Endodermal cell (in vitro differentiated cells): Measurements from ENCODE around the gene ZNF727. TPM values are rescaled to one million over a fixed set of nuclear protein-coding genes. Genes with fewer than 3 reads are reported as not detected.
A peak's percentile ranks its signal among the peaks of the same experiment; 100 is the strongest.
"Not testable (repeated sequence)": the region's sequence is repeated elsewhere in the genome, so short reads cannot be mapped to it uniquely, and the experiment has no call there.

Source experiments
- DNase-seq: peaks from one replicate; pipeline ENCODE4 v3.0.0-alpha.2; 2017
- H3K27ac ChIP-seq: 2 replicates; pipeline ENCODE4 v1.5.1; 2013; ENCODE audit warnings: mild to moderate bottlenecking, low read depth, low read length, moderate library complexity
- H3K27me3 ChIP-seq: 2 replicates; pipeline ENCODE4 v1.6.1; 2013; ENCODE audit warnings: mild to moderate bottlenecking, low read length, moderate library complexity; ENCODE audit not compliant: insufficient read depth, control insufficient read depth, poor library complexity, severe bottlenecking
- H3K36me3 ChIP-seq: 2 replicates; pipeline ENCODE4 v1.7.0; 2013; ENCODE audit warnings: mild to moderate bottlenecking, low read length, moderate library complexity; ENCODE audit not compliant: control insufficient read depth, insufficient read depth
- H3K4me1 ChIP-seq: one replicate; pipeline ENCODE4 v1.7.0; 2013; ENCODE audit warnings: low read length; ENCODE audit not compliant: control insufficient read depth, insufficient read depth
- H3K4me3 ChIP-seq: 2 replicates; pipeline ENCODE4 v1.5.1; 2013; ENCODE audit warnings: mild to moderate bottlenecking, low read length, moderate library complexity
- H3K9ac ChIP-seq: 2 replicates; pipeline ENCODE4 v1.6.1; 2013; ENCODE audit warnings: mild to moderate bottlenecking, low read length, moderate library complexity; ENCODE audit not compliant: poor library complexity, severe bottlenecking; ENCODE audit errors: extremely low read depth
- H3K9me3 ChIP-seq: 2 replicates; pipeline ENCODE4 v1.6.1; 2013; ENCODE audit warnings: mild to moderate bottlenecking, low read length, moderate library complexity; ENCODE audit not compliant: control insufficient read depth
- H3K27ac Mint-ChIP-seq: 2 replicates; pipeline ENCODE4 v1.8.0; 2020; ENCODE audit warnings: mixed read lengths
- H3K27me3 Mint-ChIP-seq: 2 replicates; pipeline ENCODE4 v1.8.0; 2021; ENCODE audit warnings: mild to moderate bottlenecking, mixed read lengths; ENCODE audit not compliant: insufficient read depth
- H3K36me3 Mint-ChIP-seq: 2 replicates; pipeline ENCODE4 v1.8.0; 2020; ENCODE audit warnings: low read depth, mixed read lengths
- H3K4me1 Mint-ChIP-seq: 2 replicates; pipeline ENCODE4 v1.8.0; 2020; ENCODE audit warnings: mixed read lengths
- H3K4me3 Mint-ChIP-seq: 2 replicates; pipeline ENCODE4 v1.8.0; 2020; ENCODE audit warnings: mild to moderate bottlenecking, moderate library complexity, mixed read lengths
- H3K9me3 Mint-ChIP-seq: 2 replicates; pipeline ENCODE4 v1.8.0; 2020; ENCODE audit warnings: mild to moderate bottlenecking, mixed read lengths
- CTCF ChIP-seq: fragments of 200-600 bp; sonication (generic); conservative IDR thresholded peaks from 2 replicates; pipeline ENCODE4 v1.5.0; 2021; ENCODE audit warnings: antibody characterized with exemption, mild to moderate bottlenecking
- WGBS, 2 experiments: methylation state at CpG; one replicate each; pipeline versions ENCODE4 v1.1.5 to v1.1.7; 2013; ENCODE audit warnings: missing lambda C conversion rate in 2 of 2, mixed read lengths in 1 of 2; ENCODE audit not compliant: insufficient coverage in 1 of 2, insufficient read length in 1 of 2; 5-methylcytosine and 5-hydroxymethylcytosine counted together
- total RNA-seq, 2 donors: library from RNA; stranded (reverse); fragmentation: NEBNext Ultra II Directional in 1 of 2; extraction: Animal tissue kit (Norgen Biotek cat#: 25700) in 1 of 2; gene quantifications; 2 replicates in 1 of 2; 3 replicates in 1 of 2; pipeline ENCODE4 v1.2.1, GENCODE V29; 2021

Gene ZNF727
- total RNA-seq, 2 donors from 2014 or later: not detected

GRCh38 chr7:64035388-64035787 lies 9.8 kb upstream of the ZNF727 start:
- Mint-ChIP-seq H3K27ac (no peak overlapping the region), H3K36me3 (no peaks in the 10 kb centered on the region), H3K4me3 (no peak overlapping the region), H3K4me1 (no peaks in the 10 kb centered on the region), H3K27me3 (no peaks in the 10 kb centered on the region), H3K9me3 (peaks cover 93% of the 10 kb centered on the region)
- WGBS, 2 experiments: 58% methylated on average over 3 of the region's 3 CpGs; no CpG with 5 or more reads in 1 of the 2 experiments
- H3K27me3 ChIP-seq: no peaks in the 10 kb centered on the region
- H3K9ac ChIP-seq: no peak overlapping the region
- H3K4me1 ChIP-seq: no peaks in the 10 kb centered on the region
- DNase-seq: no peak
- H3K27ac ChIP-seq: no peak overlapping the region
- no peak overlapping the region for H3K4me3 ChIP-seq
- H3K9me3 ChIP-seq: peaks cover 86% of the 10 kb centered on the region
- no peak for TF ChIP-seq CTCF
- no peaks in the 10 kb centered on the region for H3K36me3 ChIP-seq

GRCh38 chr7:64037095-64037494 lies 8.1 kb upstream of the ZNF727 start:
- DNase-seq: no peak

GRCh38 chr7:64046041-64046389 lies 781 bp downstream of the ZNF727 start:
- TF ChIP-seq CTCF: no peak
- Mint-ChIP-seq H3K27me3 (no peaks in the 10 kb centered on the region), H3K4me1 (no peaks in the 10 kb centered on the region), H3K36me3 (peaks cover 3% of the 10 kb centered on the region), H3K4me3 (no peak overlapping the region), H3K27ac (no peak overlapping the region), H3K9me3 (peaks cover 82% of the 10 kb centered on the region)
- no peaks in the 10 kb centered on the region for H3K36me3 ChIP-seq
- no peak overlapping the region for H3K9ac ChIP-seq
- 86 to 100% methylated on average over 2 to 12 of the region's 12 CpGs for WGBS, 2 experiments
- H3K27ac ChIP-seq: no peak overlapping the region
- no peaks in the 10 kb centered on the region for H3K27me3 ChIP-seq
- no peak overlapping the region for H3K4me3 ChIP-seq
- no peaks in the 10 kb centered on the region for H3K4me1 ChIP-seq
- DNase-seq: no peak
- H3K9me3 ChIP-seq: peaks cover 65% of the 10 kb centered on the region

More at GRCh38 chr7:64037095-64037494, 8.1 kb upstream of the ZNF727 start:
- WGBS, 2 experiments: 86 to 92% methylated on average over 17 to 21 of the region's 21 CpGs
- Mint-ChIP-seq H3K9me3 (peaks cover 90% of the 10 kb centered on the region), H3K4me1 (no peaks in the 10 kb centered on the region), H3K27ac (no peak overlapping the region), H3K36me3 (no peaks in the 10 kb centered on the region), H3K4me3 (no peak overlapping the region), H3K27me3 (no peaks in the 10 kb centered on the region)
- TF ChIP-seq CTCF: no peak
- Histone ChIP-seq H3K4me3 (no peak overlapping the region), H3K9me3 (peaks cover 84% of the 10 kb centered on the region), H3K27ac (no peak overlapping the region), H3K9ac (no peak overlapping the region), H3K4me1 (no peaks in the 10 kb centered on the region), H3K27me3 (no peaks in the 10 kb centered on the region), H3K36me3 (no peaks in the 10 kb centered on the region)

- peaks cover 95% of the 10 kb centered on the region for H3K9me3 ChIP-seq
- not testable (repeated sequence) for H3K27me3 ChIP-seq, H3K9ac ChIP-seq, H3K4me1 ChIP-seq, DNase-seq, H3K4me3 Mint-ChIP-seq, H3K36me3 Mint-ChIP-seq, H3K27ac Mint-ChIP-seq, H3K4me1 Mint-ChIP-seq, H3K27ac ChIP-seq, H3K36me3 ChIP-seq, H3K27me3 Mint-ChIP-seq
- peak overlapping the region; percentile 45 for H3K4me3 ChIP-seq
- 60 to 90% methylated on average over 1 to 3 of the region's 3 CpGs for WGBS, 2 experiments
- peaks cover 92% of the 10 kb centered on the region for H3K9me3 Mint-ChIP-seq
Observed at GRCh38 chr7:64077837-64078698, 32.8 kb downstream of the ZNF727 start.
